IPS-NIHi11 (cell line): ENCODE results near the gene C3AR1.
A peak's percentile ranks its signal among the peaks of the same experiment; 100 is the strongest.
"Not testable (repeated sequence)": the region's sequence is repeated elsewhere in the genome, so short reads cannot be mapped to it uniquely, and the experiment has no call there.

ENCODE experiments used
- DNase-seq: peaks from one replicate; pipeline ENCODE4 v3.0.0; 2012; ENCODE audit warnings: mixed read lengths, low spot score

The C3AR1 gene

DNA sequence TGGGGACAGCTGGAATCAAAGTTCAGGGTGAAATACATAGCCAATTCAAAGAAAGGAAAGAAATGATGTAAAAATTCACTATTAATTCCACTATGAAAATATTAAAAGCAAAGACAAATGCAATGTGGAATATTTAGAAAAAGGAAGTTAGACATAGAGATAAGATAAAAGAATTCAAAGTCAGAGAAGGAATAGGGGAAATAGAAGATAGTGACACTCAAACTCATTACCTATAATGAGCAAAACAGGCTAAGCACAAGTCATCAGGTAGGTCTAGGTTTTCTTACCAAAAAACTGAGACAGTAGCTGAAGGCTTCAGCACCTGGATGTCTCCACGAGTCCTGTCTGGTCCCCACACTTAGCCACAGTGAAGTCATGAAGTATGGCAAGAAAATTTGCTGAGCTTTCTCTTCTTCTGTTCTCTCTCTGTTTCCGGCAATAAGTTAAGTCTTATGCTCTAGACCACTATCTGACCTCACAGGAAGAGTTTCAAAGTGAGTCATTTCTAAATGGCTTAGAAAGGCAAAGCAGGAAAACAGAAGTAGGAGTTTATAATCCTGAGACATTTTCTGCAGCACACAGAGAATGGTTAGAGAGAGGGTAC is at the start of gene C3AR1:
C3AR1 (minus strand) TSS at position 369 of the 604 bp plus-strand sequence. CDS start 6,174 bp downstream, outside the sequence.
- DNase-seq, result no peak

- not testable (repeated sequence) for DNase-seq
Observed at GRCh38 chr12:8113117-8113516, 47.0 kb upstream of the C3AR1 start.

GRCh38 chr12:8108808-8109398 is 42.7 kb upstream of the C3AR1 start:
- DNase-seq, result peak; percentile 78

DNA sequence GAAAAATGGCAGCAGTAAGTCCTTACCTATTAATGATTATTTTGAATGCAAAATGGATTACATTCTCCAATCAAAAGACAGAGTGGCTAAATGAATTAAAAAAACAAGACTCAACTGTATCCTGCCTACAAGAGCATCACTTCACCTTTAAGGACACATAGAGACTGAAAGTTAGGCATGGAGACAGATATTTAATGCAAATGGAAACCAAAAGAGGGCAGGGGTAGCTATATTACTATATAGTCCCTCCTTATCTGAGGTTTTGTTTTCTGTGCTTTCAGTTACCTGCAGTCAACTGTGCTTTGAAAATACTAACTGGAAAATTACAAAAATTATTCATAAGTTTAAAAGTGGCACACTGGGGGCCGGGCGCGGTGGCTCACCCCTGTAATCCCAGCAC is 33.1 kb upstream of the C3AR1 start:
- DNase-seq, result no peak

GRCh38 chr12:8096281-8096915 is 30.2 kb upstream of the C3AR1 start:
- no peak for DNase-seq

DNA sequence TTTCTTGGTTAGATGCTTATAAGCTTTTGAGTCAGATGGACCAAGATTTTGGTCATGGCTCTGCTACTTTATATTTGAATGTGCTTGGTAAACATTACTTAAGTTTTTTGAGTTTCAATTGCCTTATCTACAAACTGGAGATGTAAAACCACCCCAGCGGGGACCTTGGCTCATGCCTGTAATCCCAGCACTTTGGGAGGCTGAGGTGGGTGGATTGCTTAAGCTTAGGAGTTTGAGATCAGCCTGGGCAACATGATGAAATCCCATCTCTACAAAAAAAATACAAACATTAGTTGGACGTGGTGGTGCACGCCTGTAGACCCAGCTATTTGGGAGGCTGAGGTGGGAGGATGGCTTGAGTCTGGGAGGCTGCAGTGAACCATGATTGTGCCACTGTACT is 27.1 kb upstream of the C3AR1 start:
- no peak for DNase-seq

DNA sequence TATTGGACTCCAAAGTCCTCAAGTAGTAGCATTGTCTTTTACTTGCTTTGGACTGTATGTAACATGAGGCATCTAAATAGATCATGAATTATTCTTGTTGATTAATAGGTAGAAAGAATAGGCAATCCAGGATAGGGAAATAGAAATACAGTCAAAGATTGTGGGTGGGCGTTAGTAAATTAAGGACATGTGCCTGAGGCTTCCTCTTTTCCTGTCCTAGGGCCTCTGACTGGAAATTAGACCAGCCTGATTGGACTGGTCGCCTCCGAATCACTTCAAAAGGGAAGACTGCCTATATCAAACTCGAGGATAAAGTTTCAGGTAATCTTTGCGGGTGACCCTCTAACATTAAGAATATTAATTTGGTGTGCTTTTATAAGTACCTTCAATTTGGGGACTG is 23.6 kb upstream of the C3AR1 start:
- DNase-seq, result no peak

DNA sequence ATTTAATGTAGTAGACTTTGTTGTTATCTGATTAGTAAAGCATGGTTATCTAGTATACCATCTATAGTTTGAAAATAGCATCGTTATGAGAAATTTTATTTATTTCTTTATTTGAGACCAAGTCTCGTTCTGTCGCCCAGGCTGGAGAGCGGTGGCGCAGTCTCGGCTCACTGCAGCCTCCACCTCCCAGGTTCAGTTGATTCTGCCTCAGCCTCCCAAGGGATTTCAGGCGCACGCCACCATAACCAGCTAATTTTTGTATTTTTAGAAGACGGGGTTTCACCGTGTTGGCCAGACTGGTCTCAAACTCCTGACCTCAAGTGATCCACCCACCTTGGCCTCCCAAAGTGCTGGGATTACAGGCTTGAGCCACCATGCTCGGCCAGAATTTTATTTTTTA is 23.1 kb upstream of the C3AR1 start:
- not testable (repeated sequence) for DNase-seq

GRCh38 chr12:8088574-8088973 is 22.4 kb upstream of the C3AR1 start:
- no peak for DNase-seq

- DNase-seq, result no peak
Observed at GRCh38 chr12:8087666-8088065, 21.5 kb upstream of the C3AR1 start.

GRCh38 chr12:8084351-8084750 is 18.2 kb upstream of the C3AR1 start:
- DNase-seq, result not testable (repeated sequence)

DNA sequence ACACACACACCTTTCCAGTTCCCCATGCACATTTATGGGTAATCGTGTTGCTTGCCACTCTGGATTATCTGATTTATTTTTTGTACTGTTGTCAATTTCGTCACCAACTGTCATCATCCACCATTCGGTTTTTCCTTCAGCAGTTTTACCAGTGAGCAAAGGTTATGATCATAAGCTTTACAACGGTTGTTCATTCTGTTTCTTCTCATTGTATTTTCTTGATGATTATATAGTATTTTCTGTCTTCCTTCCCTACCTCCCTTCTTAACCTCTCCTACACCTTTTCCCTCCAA is 16.6 kb upstream of the C3AR1 start:
- DNase-seq, result no peak

- DNase-seq, result no peak
Observed at GRCh38 chr12:8081251-8081920, 15.2 kb upstream of the C3AR1 start.

GRCh38 chr12:8080120-8080519 is 14.0 kb upstream of the C3AR1 start:
- DNase-seq, result no peak

DNA sequence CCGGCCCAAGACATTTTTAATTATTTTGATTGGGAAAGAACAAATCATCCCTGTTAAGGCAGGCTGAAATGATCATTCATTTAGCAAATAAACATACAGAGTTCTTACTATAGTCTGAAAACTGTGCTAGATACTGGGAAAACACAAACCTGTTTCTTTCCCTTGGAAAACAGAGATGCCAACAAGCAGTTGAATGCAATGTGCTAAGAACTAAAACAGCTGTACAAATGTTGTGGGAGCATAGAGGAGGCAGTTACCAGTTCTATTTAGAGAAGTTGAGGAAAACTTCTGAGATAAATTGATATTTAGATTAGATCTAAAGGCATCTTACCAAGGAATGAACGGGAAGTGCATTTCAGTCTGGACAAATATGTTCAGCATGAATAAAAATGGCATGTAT is 12.8 kb upstream of the C3AR1 start:
- DNase-seq, result no peak

DNA sequence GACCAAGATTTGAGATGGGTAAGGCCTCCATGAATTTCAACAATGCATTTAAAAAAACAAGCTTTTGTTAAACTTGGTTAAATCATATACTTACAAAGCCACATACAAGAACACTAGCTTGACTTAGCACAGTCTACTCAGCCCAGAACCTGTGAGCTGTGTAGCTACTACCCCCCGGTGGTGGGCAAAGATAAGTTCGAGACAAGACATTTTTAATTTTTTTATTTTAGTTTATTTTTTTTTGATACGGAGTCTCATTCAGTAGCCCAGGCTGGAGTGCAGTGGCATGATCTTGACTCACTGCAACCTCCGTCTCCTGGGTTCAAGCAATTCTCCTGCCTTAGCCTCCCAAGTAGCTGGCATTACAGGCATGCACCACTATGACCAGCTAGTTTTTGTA is 12.2 kb upstream of the C3AR1 start:
- DNase-seq, result peak; percentile 32

GRCh38 chr12:8077207-8077606 is 11.0 kb upstream of the C3AR1 start:
- DNase-seq, result no peak

- no peak for DNase-seq
Observed at GRCh38 chr12:8076366-8076765, 10.2 kb upstream of the C3AR1 start.

DNA sequence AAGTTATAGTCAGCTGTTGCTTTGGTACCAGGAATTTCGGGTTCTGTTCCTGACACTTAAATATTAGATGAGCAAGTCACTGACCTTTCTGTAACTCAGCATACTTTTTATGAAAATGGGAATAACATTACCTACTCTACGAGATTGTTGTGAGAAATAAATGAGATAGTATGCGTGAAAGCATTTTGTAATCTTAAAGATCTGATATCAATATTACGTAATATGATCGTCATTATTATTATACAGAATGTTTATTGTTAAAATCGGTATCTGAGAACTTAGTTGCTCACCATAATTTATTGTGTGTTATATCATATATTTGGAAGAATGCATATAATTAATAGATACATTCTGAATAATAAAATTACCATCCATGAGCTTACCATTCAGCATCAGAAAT is 9.8 kb upstream of the C3AR1 start:
- no peak for DNase-seq

GRCh38 chr12:8071820-8072219 is 5.7 kb upstream of the C3AR1 start:
- DNase-seq, result not testable (repeated sequence)

- DNase-seq, result no peak
Observed at GRCh38 chr12:8069582-8069981, 3.4 kb upstream of the C3AR1 start.

- DNase-seq, result no peak
Observed at GRCh38 chr12:8064131-8064530, 2.0 kb downstream of the C3AR1 start.

- no peak for DNase-seq
Observed at GRCh38 chr12:8058506-8058905, 7.7 kb downstream of the C3AR1 start.
